Liver (tissue), 9 donors: ENCODE data around the gene HIVEP2. TPM values are rescaled to one million over a fixed set of nuclear protein-coding genes. Genes with fewer than 3 reads are reported as not detected.

Source experiments
- DNase-seq: peaks from one replicate; pipeline ENCODE4 v3.0.0-alpha.2; 2017; ENCODE audit warnings: low spot score
- H3K27ac ChIP-seq, 2 donors: one replicate each; pipeline ENCODE4 v1.7.0; 2013; ENCODE audit warnings: inconsistent platforms in 2 of 2, low read length in 2 of 2, control low read depth in 1 of 2, low read depth in 1 of 2, mild to moderate bottlenecking in 1 of 2
- H3K27me3 ChIP-seq, 4 donors: one replicate each; pipeline versions ENCODE4 v1.6.1 to v1.7.0; 2013; ENCODE audit warnings: low read length in 3 of 4, inconsistent platforms in 1 of 4, mild to moderate bottlenecking in 1 of 4, moderate library complexity in 1 of 4; ENCODE audit not compliant: control insufficient read depth in 4 of 4, insufficient read depth in 4 of 4
- H3K36me3 ChIP-seq, 4 donors: one replicate each; pipeline versions ENCODE4 v1.6.1 to v1.7.0; 2013; ENCODE audit warnings: low read length in 3 of 4, mild to moderate bottlenecking in 3 of 4, low read depth in 1 of 4, moderate library complexity in 1 of 4; ENCODE audit not compliant: control insufficient read depth in 4 of 4, insufficient read depth in 3 of 4
- H3K4me1 ChIP-seq, 4 donors: one replicate each; pipeline versions ENCODE4 v1.6.1 to v1.7.0; 2013; ENCODE audit warnings: low read length in 3 of 4, mild to moderate bottlenecking in 3 of 4, moderate library complexity in 1 of 4; ENCODE audit not compliant: control insufficient read depth in 4 of 4, insufficient read depth in 4 of 4
- H3K4me3 ChIP-seq, 3 donors: one replicate each; pipeline versions ENCODE4 v1.6.1 to v1.7.0; 2013; ENCODE audit warnings: low read length in 3 of 3, control low read depth in 1 of 3, low read depth in 1 of 3, mild to moderate bottlenecking in 1 of 3
- H3K9ac ChIP-seq, 2 donors: one replicate each; pipeline ENCODE4 v1.7.0; 2013; ENCODE audit warnings: low read length in 2 of 2, mild to moderate bottlenecking in 2 of 2, moderate library complexity in 2 of 2, control low read depth in 1 of 2, low read depth in 1 of 2
- H3K9me3 ChIP-seq, 4 donors: one replicate each; pipeline versions ENCODE4 v1.6.1 to v1.7.0; 2013; ENCODE audit warnings: low read length in 3 of 4; ENCODE audit not compliant: control insufficient read depth in 4 of 4
- EGR1 ChIP-seq, 2 donors: IDR thresholded peaks; 2 replicates each; pipeline ENCODE4 v1.6.1; 2016 to 2018; ENCODE audit warnings: antibody characterized with exemption in 2 of 2, low read depth in 2 of 2
- FOXA2 ChIP-seq: IDR thresholded peaks from 2 replicates; pipeline ENCODE4 v1.6.1; 2016; ENCODE audit warnings: antibody characterized with exemption
- GABPA ChIP-seq, 2 donors: IDR thresholded peaks in 1 of 2; conservative IDR thresholded peaks in 1 of 2; 2 replicates each; pipeline ENCODE4 v1.6.1; 2016; ENCODE audit warnings: antibody characterized with exemption in 2 of 2, mild to moderate bottlenecking in 1 of 2, moderate library complexity in 1 of 2
- HNF4G ChIP-seq: IDR thresholded peaks from 2 replicates; pipeline ENCODE4 v1.6.1; 2016; ENCODE audit warnings: antibody characterized with exemption
- JUND ChIP-seq, 2 donors: IDR thresholded peaks; 2 replicates each; pipeline ENCODE4 v1.6.1; 2016; ENCODE audit warnings: antibody characterized with exemption in 2 of 2
- NR2F2 ChIP-seq: IDR thresholded peaks from 2 replicates; pipeline ENCODE4 v1.6.1; 2016; ENCODE audit warnings: antibody characterized with exemption
- RAD21 ChIP-seq, 2 donors: IDR thresholded peaks; 2 replicates each; pipeline ENCODE4 v1.6.1; 2016; ENCODE audit warnings: antibody characterized with exemption in 2 of 2, mild to moderate bottlenecking in 2 of 2
- RXRA ChIP-seq, 2 donors: IDR thresholded peaks; 2 replicates each; pipeline ENCODE4 v1.6.1; 2017 to 2018; ENCODE audit warnings: antibody characterized with exemption in 2 of 2, mild to moderate bottlenecking in 1 of 2
- SP1 ChIP-seq: IDR thresholded peaks from 2 replicates; pipeline ENCODE4 v1.6.1; 2018; ENCODE audit warnings: antibody characterized with exemption, mild to moderate bottlenecking
- TAF1 ChIP-seq: conservative IDR thresholded peaks from 2 replicates; pipeline ENCODE4 v1.6.1; 2016; ENCODE audit warnings: antibody characterized with exemption, mild to moderate bottlenecking
- YY1 ChIP-seq: IDR thresholded peaks from 2 replicates; pipeline ENCODE4 v1.6.1; 2016; ENCODE audit warnings: antibody characterized with exemption, mild to moderate bottlenecking
- WGBS: extraction: QIAGEN DNeasy Blood & Tissue Kit; methylation state at CpG from one replicate; pipeline ENCODE4 v1.1.7; 2013; 5-methylcytosine and 5-hydroxymethylcytosine counted together
- polyA plus RNA-seq, 2 donors: library from polyadenylated mRNA; stranded (reverse) in 1 of 2; unstranded in 1 of 2; fragments of 200-250 nt in 1 of 2; fragments of >200 nt in 1 of 2; fragmentation: Nextera tagmentation in 1 of 2; extraction: Ambion mirVana in 1 of 2; gene quantifications; one replicate each; pipeline versions ENCODE4 v1.2.1 to v1.2.3, GENCODE V29; 2013 to 2015
- total RNA-seq, 2 donors: library from RNA; depleted of rRNA; stranded (reverse); fragments of >200 nt; gene quantifications; one replicate each; pipeline ENCODE4 v1.2.3, GENCODE V29; 2014
- TF ChIP-seq, protein P1 (sequence below): IDR thresholded peaks from 2 replicates; pipeline ENCODE4 v1.6.1; 2016; ENCODE audit warnings: antibody characterized with exemption
- TF ChIP-seq, protein P2 (sequence below): IDR thresholded peaks from 2 replicates; pipeline ENCODE4 v1.6.1; 2016; ENCODE audit warnings: antibody characterized with exemption, mild to moderate bottlenecking
- TF ChIP-seq, protein P3 (sequence below): IDR thresholded peaks from 2 replicates; pipeline ENCODE4 v1.6.1; 2016; ENCODE audit warnings: antibody characterized with exemption
- TF ChIP-seq, protein P4 (sequence below): fragments of 150-350 bp; IDR thresholded peaks from 2 replicates; pipeline ENCODE4 v1.5.1; 2017; ENCODE audit warnings: improper control_type of control experiment, low read depth, low read length; ENCODE audit not compliant: missing input control
- donor health status: healthy.
- donor health status: healthy.
- donor health status: healthy.
- donor health status: healthy.
- donor health status: healthy.

The HIVEP2 gene
- total and polyA plus RNA-seq, 4 donors = 0.82 to 6.6 (median 1.3) TPM

DNA sequence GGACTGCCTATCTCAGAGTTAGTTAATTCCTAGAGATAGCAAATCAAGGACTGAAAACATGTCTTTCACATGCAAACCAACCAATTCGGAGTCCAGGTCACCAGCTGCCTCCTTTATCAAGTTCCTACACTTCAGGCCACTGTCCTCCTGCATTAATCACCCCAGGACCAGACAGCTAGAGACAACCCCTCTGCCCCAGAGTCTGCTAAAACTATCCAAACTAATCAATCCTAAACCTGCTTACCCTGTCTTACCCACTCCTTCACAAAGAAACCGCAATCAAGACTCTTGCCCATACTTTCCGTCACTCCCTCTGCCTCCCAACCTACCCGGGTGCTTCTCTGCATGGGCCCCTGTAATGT lies 207.0 kb downstream of the HIVEP2 start:
- Histone ChIP-seq H3K9ac (no peak overlapping the region), H3K4me1 (no peaks in the 10 kb centered on the region), H3K36me3 (no peaks in the 10 kb centered on the region), H3K4me3 (no peak overlapping the region), H3K27me3 (no peaks in the 10 kb centered on the region), H3K27ac (no peak overlapping the region), H3K9me3 (no peaks in the 10 kb centered on the region)
- no peak for DNase-seq
- TF ChIP-seq HNF4G = no peak
- no peak for TF ChIP-seq TAF1
- TF ChIP-seq EGR1 (IDR thresholded peaks at IDR 0.05; ENCODE audit: low read depth in 2 of 2) = no peak
- TF ChIP-seq YY1 = no peak
- TF ChIP-seq, protein P1, sequence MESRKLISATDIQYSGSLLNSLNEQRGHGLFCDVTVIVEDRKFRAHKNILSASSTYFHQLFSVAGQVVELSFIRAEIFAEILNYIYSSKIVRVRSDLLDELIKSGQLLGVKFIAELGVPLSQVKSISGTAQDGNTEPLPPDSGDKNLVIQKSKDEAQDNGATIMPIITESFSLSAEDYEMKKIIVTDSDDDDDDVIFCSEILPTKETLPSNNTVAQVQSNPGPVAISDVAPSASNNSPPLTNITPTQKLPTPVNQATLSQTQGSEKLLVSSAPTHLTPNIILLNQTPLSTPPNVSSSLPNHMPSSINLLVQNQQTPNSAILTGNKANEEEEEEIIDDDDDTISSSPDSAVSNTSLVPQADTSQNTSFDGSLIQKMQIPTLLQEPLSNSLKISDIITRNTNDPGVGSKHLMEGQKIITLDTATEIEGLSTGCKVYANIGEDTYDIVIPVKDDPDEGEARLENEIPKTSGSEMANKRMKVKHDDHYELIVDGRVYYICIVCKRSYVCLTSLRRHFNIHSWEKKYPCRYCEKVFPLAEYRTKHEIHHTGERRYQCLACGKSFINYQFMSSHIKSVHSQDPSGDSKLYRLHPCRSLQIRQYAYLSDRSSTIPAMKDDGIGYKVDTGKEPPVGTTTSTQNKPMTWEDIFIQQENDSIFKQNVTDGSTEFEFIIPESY = no peak
- 93% methylated on average over 4 of the region's 4 CpGs for WGBS

DNA sequence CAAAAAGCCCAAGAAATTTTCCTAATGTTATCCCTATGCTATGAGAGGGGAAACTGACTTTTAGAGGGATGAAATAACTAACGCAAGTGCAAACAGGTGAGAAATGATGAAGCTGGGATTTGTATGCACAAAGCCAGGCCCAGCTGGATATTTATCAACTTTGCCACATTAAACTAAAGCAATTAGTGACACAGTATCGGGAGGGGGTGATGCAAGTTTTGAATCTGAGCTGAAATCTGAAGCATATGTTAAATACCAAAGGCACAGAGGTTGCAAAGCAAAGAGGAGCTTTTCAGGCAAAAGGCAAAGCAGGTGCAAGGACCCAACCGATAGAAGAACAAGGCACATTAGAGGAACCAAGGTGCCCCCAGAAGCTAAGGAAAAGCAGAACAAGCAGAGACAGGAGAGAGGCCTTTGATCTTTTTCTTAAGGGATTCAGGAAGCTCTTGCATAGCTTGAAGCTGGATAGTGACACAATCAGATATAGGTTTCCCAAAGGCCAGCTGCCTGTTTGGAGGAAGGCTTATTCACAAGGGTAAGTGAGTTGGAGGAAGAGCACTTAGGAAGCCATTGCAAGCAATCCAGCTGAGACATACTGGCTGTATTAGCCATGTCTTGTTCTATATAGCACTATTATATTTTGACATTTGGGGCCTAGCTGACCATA lies 207.5 kb downstream of the HIVEP2 start:
- TF ChIP-seq NR2F2 = no peak
- no peak overlapping the region for H3K4me3 ChIP-seq
- WGBS = 92% methylated on average over 3 of the region's 3 CpGs
- H3K4me1 ChIP-seq = no peaks in the 10 kb centered on the region
- no peak overlapping the region for H3K27ac ChIP-seq
- no peak overlapping the region for H3K9ac ChIP-seq
- no peaks in the 10 kb centered on the region for H3K9me3 ChIP-seq
- DNase-seq = no peak
- no peaks in the 10 kb centered on the region for H3K36me3 ChIP-seq
- H3K27me3 ChIP-seq = no peaks in the 10 kb centered on the region

DNA sequence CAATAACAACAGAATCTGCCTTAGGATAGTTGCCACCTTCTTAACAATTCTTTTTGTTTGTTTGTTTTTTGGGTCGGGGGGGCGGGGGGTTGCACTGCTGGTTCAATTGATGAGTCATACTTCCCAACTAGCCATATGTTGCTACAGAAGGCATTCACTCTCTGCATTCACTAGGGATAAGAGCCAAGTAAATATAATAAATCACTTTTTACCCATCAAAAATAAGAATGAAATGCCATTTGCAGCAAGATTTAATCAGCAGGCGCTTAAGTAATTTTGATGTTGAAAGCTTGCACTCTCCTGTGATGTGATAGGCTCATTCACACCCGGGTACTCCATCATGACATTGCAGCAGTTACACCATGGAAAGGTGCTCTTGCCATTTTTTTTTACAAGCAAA lies 209.8 kb downstream of the HIVEP2 start:
- H3K9ac ChIP-seq = no peak overlapping the region
- H3K36me3 ChIP-seq = no peaks in the 10 kb centered on the region
- no peak overlapping the region for H3K27ac ChIP-seq
- 63% methylated on average over 4 of the region's 4 CpGs for WGBS
- TF ChIP-seq RXRA (IDR thresholded peaks at IDR 0.05) (no peak), GABPA (IDR thresholded peaks at IDR 0.05 in 1 of 2, conservative IDR thresholded peaks at IDR 0.05 in 1 of 2) (no peak), RAD21 (IDR thresholded peaks at IDR 0.05) (no peak), HNF4G (no peak), SP1 (no peak), FOXA2 (no peak), TAF1 (no peak), JUND (IDR thresholded peaks at IDR 0.05) (no peak), EGR1 (IDR thresholded peaks at IDR 0.05; ENCODE audit: low read depth in 2 of 2) (no peak)
- TF ChIP-seq, protein P1 = no peak
- TF ChIP-seq, protein P2, sequence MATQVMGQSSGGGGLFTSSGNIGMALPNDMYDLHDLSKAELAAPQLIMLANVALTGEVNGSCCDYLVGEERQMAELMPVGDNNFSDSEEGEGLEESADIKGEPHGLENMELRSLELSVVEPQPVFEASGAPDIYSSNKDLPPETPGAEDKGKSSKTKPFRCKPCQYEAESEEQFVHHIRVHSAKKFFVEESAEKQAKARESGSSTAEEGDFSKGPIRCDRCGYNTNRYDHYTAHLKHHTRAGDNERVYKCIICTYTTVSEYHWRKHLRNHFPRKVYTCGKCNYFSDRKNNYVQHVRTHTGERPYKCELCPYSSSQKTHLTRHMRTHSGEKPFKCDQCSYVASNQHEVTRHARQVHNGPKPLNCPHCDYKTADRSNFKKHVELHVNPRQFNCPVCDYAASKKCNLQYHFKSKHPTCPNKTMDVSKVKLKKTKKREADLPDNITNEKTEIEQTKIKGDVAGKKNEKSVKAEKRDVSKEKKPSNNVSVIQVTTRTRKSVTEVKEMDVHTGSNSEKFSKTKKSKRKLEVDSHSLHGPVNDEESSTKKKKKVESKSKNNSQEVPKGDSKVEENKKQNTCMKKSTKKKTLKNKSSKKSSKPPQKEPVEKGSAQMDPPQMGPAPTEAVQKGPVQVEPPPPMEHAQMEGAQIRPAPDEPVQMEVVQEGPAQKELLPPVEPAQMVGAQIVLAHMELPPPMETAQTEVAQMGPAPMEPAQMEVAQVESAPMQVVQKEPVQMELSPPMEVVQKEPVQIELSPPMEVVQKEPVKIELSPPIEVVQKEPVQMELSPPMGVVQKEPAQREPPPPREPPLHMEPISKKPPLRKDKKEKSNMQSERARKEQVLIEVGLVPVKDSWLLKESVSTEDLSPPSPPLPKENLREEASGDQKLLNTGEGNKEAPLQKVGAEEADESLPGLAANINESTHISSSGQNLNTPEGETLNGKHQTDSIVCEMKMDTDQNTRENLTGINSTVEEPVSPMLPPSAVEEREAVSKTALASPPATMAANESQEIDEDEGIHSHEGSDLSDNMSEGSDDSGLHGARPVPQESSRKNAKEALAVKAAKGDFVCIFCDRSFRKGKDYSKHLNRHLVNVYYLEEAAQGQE = no peak
- TF ChIP-seq, protein P3, sequence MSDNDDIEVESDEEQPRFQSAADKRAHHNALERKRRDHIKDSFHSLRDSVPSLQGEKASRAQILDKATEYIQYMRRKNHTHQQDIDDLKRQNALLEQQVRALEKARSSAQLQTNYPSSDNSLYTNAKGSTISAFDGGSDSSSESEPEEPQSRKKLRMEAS = no peak
- TF ChIP-seq, protein P4, sequence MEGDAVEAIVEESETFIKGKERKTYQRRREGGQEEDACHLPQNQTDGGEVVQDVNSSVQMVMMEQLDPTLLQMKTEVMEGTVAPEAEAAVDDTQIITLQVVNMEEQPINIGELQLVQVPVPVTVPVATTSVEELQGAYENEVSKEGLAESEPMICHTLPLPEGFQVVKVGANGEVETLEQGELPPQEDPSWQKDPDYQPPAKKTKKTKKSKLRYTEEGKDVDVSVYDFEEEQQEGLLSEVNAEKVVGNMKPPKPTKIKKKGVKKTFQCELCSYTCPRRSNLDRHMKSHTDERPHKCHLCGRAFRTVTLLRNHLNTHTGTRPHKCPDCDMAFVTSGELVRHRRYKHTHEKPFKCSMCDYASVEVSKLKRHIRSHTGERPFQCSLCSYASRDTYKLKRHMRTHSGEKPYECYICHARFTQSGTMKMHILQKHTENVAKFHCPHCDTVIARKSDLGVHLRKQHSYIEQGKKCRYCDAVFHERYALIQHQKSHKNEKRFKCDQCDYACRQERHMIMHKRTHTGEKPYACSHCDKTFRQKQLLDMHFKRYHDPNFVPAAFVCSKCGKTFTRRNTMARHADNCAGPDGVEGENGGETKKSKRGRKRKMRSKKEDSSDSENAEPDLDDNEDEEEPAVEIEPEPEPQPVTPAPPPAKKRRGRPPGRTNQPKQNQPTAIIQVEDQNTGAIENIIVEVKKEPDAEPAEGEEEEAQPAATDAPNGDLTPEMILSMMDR = no peak
- no peaks in the 10 kb centered on the region for H3K27me3 ChIP-seq
- H3K9me3 ChIP-seq = no peaks in the 10 kb centered on the region
- H3K4me3 ChIP-seq = no peak overlapping the region
- no peaks in the 10 kb centered on the region for H3K4me1 ChIP-seq
- DNase-seq = no peak
